Fibroblast of lung (primary cell): ENCODE data around the gene MRPL27.

ENCODE experiments used
- CTCF ChIP-seq, 2 donors: IDR thresholded peaks in 1 of 2; conservative IDR thresholded peaks in 1 of 2; 1 replicate in 1 of 2; 2 replicates in 1 of 2; pipeline ENCODE4 v1.5.1; 2011 to 2012; ENCODE audit warnings: low read length in 2 of 2, control low read depth in 1 of 2, inconsistent platforms in 1 of 2, low read depth in 1 of 2, mild to moderate bottlenecking in 1 of 2
- EZH2 ChIP-seq: IDR thresholded peaks from 2 replicates; pipeline ENCODE4 v1.5.1; 2012; ENCODE audit warnings: low read length, control low read depth, mild to moderate bottlenecking; ENCODE audit errors: missing control alignments

DNA sequence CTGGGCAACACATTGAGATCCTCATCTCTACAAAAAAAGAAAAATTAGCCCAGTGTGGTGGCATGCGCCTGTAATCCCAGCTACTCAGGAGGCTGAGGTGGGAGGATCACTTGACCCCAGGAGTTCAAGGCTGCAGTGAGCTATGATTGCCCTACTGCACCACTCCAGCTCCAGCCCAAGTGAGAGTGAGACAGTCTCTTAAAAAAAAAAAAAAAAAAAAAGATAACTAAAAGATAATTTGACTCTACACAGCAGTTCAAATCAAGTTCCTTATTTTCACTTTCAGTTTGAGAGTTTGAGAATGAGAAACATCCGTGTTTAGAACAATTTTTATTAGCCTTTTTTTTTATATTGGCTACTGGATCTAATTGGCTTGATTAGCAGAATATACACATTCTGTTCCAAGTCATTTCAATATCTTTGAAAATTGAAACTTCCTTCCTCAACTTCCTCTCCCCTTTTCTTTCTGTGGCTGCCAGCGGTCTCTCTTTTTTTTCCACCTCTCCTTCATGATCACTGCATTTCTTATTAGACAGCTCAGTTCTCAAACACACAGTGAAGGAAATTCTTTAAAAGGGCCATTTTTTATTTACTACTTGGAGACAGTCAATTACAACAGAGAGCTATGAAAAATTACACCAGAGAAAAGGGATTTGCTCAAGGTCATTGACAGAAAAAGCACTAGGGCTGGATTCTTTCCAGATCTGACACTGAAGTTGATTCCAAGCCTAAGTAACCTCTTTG lies 48.5 kb upstream of the MRPL27 start:
- no peak for TF ChIP-seq EZH2
- TF ChIP-seq CTCF (conservative IDR thresholded peaks at IDR 0.05 in 1 of 2, IDR thresholded peaks at IDR 0.05 in 1 of 2; ENCODE audit: low read depth in 1 of 2, low read length in 2 of 2), result no peak
